GM19099 (cell line): ENCODE measurements around the gene SH3BP5L.

Experiments
- POLR2A ChIP-seq: IDR thresholded peaks from 3 replicates; pipeline ENCODE4 v1.6.1; 2011; ENCODE audit warnings: low read depth; ENCODE audit not compliant: insufficient read length; ENCODE audit errors: extremely low read depth

The SH3BP5L gene

GRCh38 chr1:248783367-248783766, 42.3 kb downstream of the SH3BP5L start:
- TF ChIP-seq POLR2A = no peak

GRCh38 chr1:248782416-248783141, 43.1 kb downstream of the SH3BP5L start:
- no peak for TF ChIP-seq POLR2A

GRCh38 chr1:248779350-248779749, 46.4 kb downstream of the SH3BP5L start:
- no peak for TF ChIP-seq POLR2A

- no peak for TF ChIP-seq POLR2A
These were observed 46.8 kb downstream of the SH3BP5L start for GRCh38 chr1:248778906-248779305.

GRCh38 chr1:248776991-248777390, 48.7 kb downstream of the SH3BP5L start:
- no peak for TF ChIP-seq POLR2A

- TF ChIP-seq POLR2A = no peak
These were observed 50.3 kb downstream of the SH3BP5L start for GRCh38 chr1:248775441-248775840.
